Measurements from ENCODE around the gene CBR1. TPM values are rescaled to one million over a fixed set of nuclear protein-coding genes. Genes with fewer than 3 reads are reported as not detected.

CBR1 gene
- total and polyA plus RNA-seq, 2 donors (not counting 3 experiments of a cell fraction or from before 2014, with no cell fraction given) = 41.3 to 124 TPM

DNA sequence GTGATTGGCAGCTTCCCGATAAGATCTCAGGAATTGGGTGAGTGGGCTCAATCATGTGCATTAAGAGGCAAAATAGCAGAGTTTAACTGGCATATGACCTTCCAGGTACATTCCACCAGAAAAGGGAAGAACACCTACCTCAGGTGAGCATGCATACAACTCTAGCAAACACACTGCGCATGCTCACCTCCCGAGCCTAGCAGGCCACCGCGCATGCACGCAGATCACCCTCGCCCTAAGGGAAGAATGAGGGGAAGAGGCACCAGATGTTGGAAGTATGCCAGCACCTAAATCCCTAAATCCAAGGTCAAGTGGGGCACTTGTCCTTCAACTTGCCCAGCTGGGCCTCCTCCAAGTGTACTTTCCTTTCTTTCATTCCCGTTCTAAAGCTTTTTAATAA is 41.4 kb downstream of the CBR1 start:
- ChIA-PET CTCF (interaction anchor here (0.8 to 1.6 kb wide), 4 partner anchors 10 to 83 kb away, joined by 3 to 5 read pairs (median 3); partner anchors contain the start of gene CBR1), POLR2A (no interaction called here)
- no peaks in the 10 kb centered on the region for H3K79me2 ChIP-seq (ENCODE audit: control insufficient read depth, insufficient read depth, low read length)
- intact Hi-C loops (cut with micrococcal nuclease) = loop anchor here (5.0 kb wide), 2 partner anchors 49 to 169 kb away; partner anchors contain the start of gene SETD4
- H2AFZ ChIP-seq (ENCODE audit: low read depth, low read length) = no peak overlapping the region
- no peak overlapping the region for H3K4me2 ChIP-seq (ENCODE audit: insufficient read depth, low read length)
- dilution Hi-C loops (cut with MboI; ENCODE audit: extremely low pct_ligation_motif_present, low sequenced_read_pairs) = no loop called here
- DNase-seq (ENCODE audit: low read depth, low spot score) = no peak
- H3K9me1 ChIP-seq (replicated peaks; ENCODE audit: control insufficient read depth, extremely low read depth, insufficient read depth, low read length) = no peaks in the 10 kb centered on the region
- H3K4me1 ChIP-seq (ENCODE audit: control insufficient read depth, extremely low read depth, insufficient read depth, low read length) = no peaks in the 10 kb centered on the region
- no peak overlapping the region for H3K27ac ChIP-seq (ENCODE audit: insufficient read depth, low read depth, low read length)
- BruUV-seq (replicated peaks) = no TSS peak
- no peak for TF ChIP-seq POLR2AphosphoS5 (IDR thresholded peaks at IDR 0.05; ENCODE audit: insufficient read depth, low read depth, low read length)
- no peak for TF ChIP-seq POLR2A (IDR thresholded peaks at IDR 0.05; ENCODE audit: low read depth, low read length)
- TF ChIP-seq JUN (IDR thresholded peaks at IDR 0.05; ENCODE audit: borderline replicate concordance, insufficient read depth, insufficient read length, low read depth) = no peak
- TF ChIP-seq EZH2 (IDR thresholded peaks at IDR 0.05; ENCODE audit: borderline replicate concordance, low read depth, low read length, severe bottlenecking) = no peak
- TF ChIP-seq, protein P1, sequence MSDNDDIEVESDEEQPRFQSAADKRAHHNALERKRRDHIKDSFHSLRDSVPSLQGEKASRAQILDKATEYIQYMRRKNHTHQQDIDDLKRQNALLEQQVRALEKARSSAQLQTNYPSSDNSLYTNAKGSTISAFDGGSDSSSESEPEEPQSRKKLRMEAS (IDR thresholded peaks at IDR 0.05; ENCODE audit: insufficient read depth, insufficient read length) = no peak
- TF ChIP-seq GATA2 (IDR thresholded peaks at IDR 0.05; ENCODE audit: insufficient read depth, insufficient read length, low read depth, low read length) = no peak
- no peak for TF ChIP-seq CTCF (IDR thresholded peaks at IDR 0.05; ENCODE audit: extremely low read depth in 1 of 2, insufficient read depth in 1 of 2, low read depth in 1 of 2, low read length in 2 of 2)
- TF ChIP-seq MYC (IDR thresholded peaks at IDR 0.05; ENCODE audit: low read depth, low read length) = no peak
- TF ChIP-seq FOS (IDR thresholded peaks at IDR 0.05; ENCODE audit: borderline replicate concordance, insufficient read depth, low read length) = no peak
- no peak for FAIRE-seq
- H3K9me3 ChIP-seq (replicated peaks; ENCODE audit: control insufficient read depth, insufficient read depth, low read length) = no peaks in the 10 kb centered on the region
- no peaks in the 10 kb centered on the region for H4K20me1 ChIP-seq (replicated peaks; ENCODE audit: control insufficient read depth, extremely low read depth, insufficient read depth, low read length)
- no peak overlapping the region for H3K9ac ChIP-seq (replicated peaks; ENCODE audit: extremely low read depth, insufficient read depth, low read length)
- no peaks in the 10 kb centered on the region for H3K36me3 ChIP-seq (ENCODE audit: control insufficient read depth in 2 of 2, extremely low read depth in 1 of 2, insufficient read depth in 2 of 2, low read length in 2 of 2)
- no peak overlapping the region for H3K4me3 ChIP-seq (replicated peaks in 1 of 3; ENCODE audit: insufficient read depth in 1 of 3, low read depth in 1 of 3, low read length in 3 of 3)
- peaks cover 10 to 19% of the 10 kb centered on the region in 2 experiments for H3K27me3 ChIP-seq (ENCODE audit: control insufficient read depth in 2 of 2, insufficient read depth in 2 of 2, low read length in 2 of 2)

Measured in endothelial cell of umbilical vein (primary cell).